GM12878 (cell line): ENCODE results near the gene TEX50. TPM values are rescaled to one million over a fixed set of nuclear protein-coding genes. Genes with fewer than 3 reads are reported as not detected.
A peak's percentile ranks its signal among the peaks of the same experiment; 100 is the strongest.

Source experiments
- ATAC-seq: fragments of 200-7000 bp; cut with Tn5 transposase; 3 replicates; pipeline ENCODE4 v1.9.1; 2020; ENCODE audit warnings: mild to moderate bottlenecking, moderate library complexity
- BruUV-seq: library from RNA; stranded (reverse); fragments of 400-500 nt; replicated peaks from 2 replicates; lab custom pipeline; 2021; lab: Mats Ljungman, UMichigan
- CTCF ChIA-PET: fragments of 300-600 bp; sonication (Branson Sonifier 250); formaldehyde crosslinking; extraction: SDS; loops from one replicate; lab custom pipeline; 2021; ENCODE audit warnings: inconsistent platforms; lab: Yijun Ruan, JAX
- POLR2A ChIA-PET: fragments of 350-600 bp; formaldehyde crosslinking; extraction: SDS; loops from one replicate; lab custom pipeline; 2021; ENCODE audit warnings: inconsistent platforms; lab: Charles Lee
- RAD21 ChIA-PET: fragments of 300-600 bp; sonication (Branson Sonifier 250); formaldehyde crosslinking; loops from one replicate; lab custom pipeline; 2023; ENCODE audit warnings: antibody characterized with exemption; ENCODE audit not compliant: unreplicated experiment; lab: Charles Lee
- SMC1A ChIA-PET: fragments of 300-600 bp; sonication (Branson Sonifier 250); formaldehyde crosslinking; loops from one replicate; lab custom pipeline; 2023; ENCODE audit not compliant: unreplicated experiment, uncharacterized antibody; lab: Charles Lee
- DNase-seq: peaks from one replicate; pipeline ENCODE4 v3.0.0-alpha.2; 2011; ENCODE audit warnings: low read depth, low spot score
- FAIRE-seq: peaks from 3 replicates; lab custom pipeline; 2011; peaks lifted over from hg19 to GRCh38; lab: Jason Lieb, UNC
- H2AFZ ChIP-seq: 2 replicates; pipeline ENCODE4 v1.6.0; 2011; ENCODE audit warnings: low read depth, low read length, control low read depth; ENCODE audit not compliant: control insufficient read depth
- H3K27ac ChIP-seq: 2 replicates; pipeline ENCODE4 v1.5.1; 2011; ENCODE audit warnings: control low read depth; ENCODE audit not compliant: control insufficient read depth, insufficient read depth
- H3K27me3 ChIP-seq, 2 experiments: replicated peaks in 1 of 2; 2 replicates each; pipeline versions ENCODE4 v1.6.0 to v1.6.1; 2011; ENCODE audit warnings: low read length in 1 of 2; ENCODE audit not compliant: control insufficient read depth in 2 of 2, insufficient read depth in 2 of 2
- H3K36me3 ChIP-seq, 2 experiments: 2 replicates each; pipeline ENCODE4 v1.5.1; 2011; ENCODE audit warnings: low read length in 1 of 2; ENCODE audit not compliant: control insufficient read depth in 2 of 2, insufficient read depth in 2 of 2
- H3K4me1 ChIP-seq: 2 replicates; pipeline ENCODE4 v1.6.1; 2011; ENCODE audit warnings: mild to moderate bottlenecking, low read length, moderate library complexity, mixed read lengths; ENCODE audit not compliant: control insufficient read depth, insufficient read depth
- H3K4me2 ChIP-seq: 2 replicates; pipeline ENCODE4 v1.6.0; 2011; ENCODE audit warnings: control low read depth; ENCODE audit not compliant: control insufficient read depth, insufficient read depth
- H3K4me3 ChIP-seq: fragments of 200-600 bp; sonication (generic); 2 replicates; pipeline ENCODE4 v1.5.1; 2016
- H3K79me2 ChIP-seq: 2 replicates; pipeline ENCODE4 v1.6.0; 2011; ENCODE audit warnings: low read length; ENCODE audit not compliant: control insufficient read depth, insufficient read depth
- H3K9ac ChIP-seq: 2 replicates; pipeline ENCODE4 v1.8.0; 2011; ENCODE audit warnings: low read length, control low read depth, mixed read lengths; ENCODE audit not compliant: control insufficient read depth, insufficient read depth
- H3K9me3 ChIP-seq: replicated peaks from 3 replicates; pipeline ENCODE4 v1.5.1; 2011; ENCODE audit warnings: mild to moderate bottlenecking, low read length; ENCODE audit not compliant: control insufficient read depth, insufficient read depth
- H4K20me1 ChIP-seq: 2 replicates; pipeline ENCODE4 v1.6.0; 2011; ENCODE audit not compliant: control insufficient read depth, insufficient read depth
- BACH1 ChIP-seq: fragments of 450-650 bp; IDR thresholded peaks from 2 replicates; pipeline ENCODE4 v1.6.1; 2017; ENCODE audit warnings: mild to moderate bottlenecking, borderline replicate concordance
- GABPA ChIP-seq: IDR thresholded peaks from 2 replicates; pipeline ENCODE4 v1.6.1; 2014; ENCODE audit warnings: antibody characterized with exemption, low read depth, mild to moderate bottlenecking, inconsistent platforms
- MEF2B ChIP-seq: fragments of 450-650 bp; IDR thresholded peaks from 2 replicates; pipeline ENCODE4 v1.6.1; 2018; ENCODE audit warnings: mild to moderate bottlenecking, moderate library complexity; ENCODE audit not compliant: partially characterized antibody, poor library complexity, severe bottlenecking
- NRF1 ChIP-seq: conservative IDR thresholded peaks from 2 replicates; pipeline ENCODE4 v1.6.1; 2011; ENCODE audit warnings: mild to moderate bottlenecking, low read depth, low read length, improper control_type of control experiment
- POLR2A ChIP-seq: IDR thresholded peaks from 2 replicates; pipeline ENCODE4 v1.6.1; 2011; ENCODE audit warnings: low read depth, mild to moderate bottlenecking, low read length
- RUNX3 ChIP-seq: IDR thresholded peaks from 2 replicates; pipeline ENCODE4 v1.6.1; 2012; ENCODE audit warnings: low read length, inconsistent platforms
- ZNF217 ChIP-seq: fragments of 450-650 bp; IDR thresholded peaks from 2 replicates; pipeline ENCODE4 v1.6.1; 2017; ENCODE audit warnings: antibody characterized with exemption, mild to moderate bottlenecking
- ZNF274 ChIP-seq: IDR thresholded peaks from one replicate; pipeline ENCODE4 v1.8.0; 2011; ENCODE audit not compliant: insufficient read length, insufficient read depth
- WGBS: methylation state at CpG from one replicate; pipeline ENCODE4 v1.1.6; 2016; ENCODE audit warnings: low lambda C conversion rate; ENCODE audit not compliant: insufficient replicate concordance, insufficient coverage; ENCODE audit errors: missing lambda C conversion rate; 5-methylcytosine and 5-hydroxymethylcytosine counted together
- in situ Hi-C: fragments of 300-500 bp; cut with MboI; formaldehyde crosslinking; loops from 9 replicates; pipeline ENCODE4 v1.14.3; 2018; ENCODE audit warnings: mixed read lengths
- intact Hi-C: fragments of 100-400 bp; cut with micrococcal nuclease; formaldehyde crosslinking; loops from one replicate; pipeline ENCODE4 v1.14.2; 2022; ENCODE audit not compliant: unreplicated experiment
- polyA plus RNA-seq, 11 experiments: library from polyadenylated mRNA; depleted of rRNA in 4 of 11; unstranded in 6 of 11; stranded (reverse) in 5 of 11; fragments of >200 nt; fragmentation: Nextera tagmentation in 4 of 11; fragmentation: Illumina TruSeq in 1 of 11; extraction: Ambion mirVana in 4 of 11; extraction: Trizol in 1 of 11; gene quantifications; 1 replicate in 1 of 11; 2 replicates in 10 of 11; pipeline versions ENCODE4 v1.2.1 to v1.2.3, GENCODE V29; 2011 to 2016; ENCODE audit warnings: inconsistent platforms in 2 of 11, missing spikeins in 2 of 11, low read depth in 1 of 11
- total RNA-seq, 4 experiments: library from RNA; depleted of rRNA in 3 of 4; stranded (reverse); fragments of >200 nt in 3 of 4; fragmentation: Illumina TruSeq in 1 of 4; extraction: Trizol in 1 of 4; gene quantifications; 2 replicates each; pipeline versions ENCODE4 v1.2.1 to v1.2.3, GENCODE V29; 2013 to 2021
- TF ChIP-seq, protein P1 (sequence below): fragments of 450-650 bp; IDR thresholded peaks from 2 replicates; pipeline ENCODE4 v1.6.1; 2016; ENCODE audit warnings: mild to moderate bottlenecking
- TF ChIP-seq, protein P2 (sequence below): IDR thresholded peaks from 2 replicates; pipeline ENCODE4 v1.6.1; 2011; ENCODE audit warnings: borderline replicate concordance, low read depth, mild to moderate bottlenecking, moderate library complexity, mixed read lengths, low read length; ENCODE audit not compliant: insufficient read depth; ENCODE audit errors: extremely low read length

Gene TEX50
- total and polyA plus RNA-seq, 10 of the 15 experiments (the other 5 are each of a cell fraction or from before 2014, with no cell fraction given) = not detected

DNA sequence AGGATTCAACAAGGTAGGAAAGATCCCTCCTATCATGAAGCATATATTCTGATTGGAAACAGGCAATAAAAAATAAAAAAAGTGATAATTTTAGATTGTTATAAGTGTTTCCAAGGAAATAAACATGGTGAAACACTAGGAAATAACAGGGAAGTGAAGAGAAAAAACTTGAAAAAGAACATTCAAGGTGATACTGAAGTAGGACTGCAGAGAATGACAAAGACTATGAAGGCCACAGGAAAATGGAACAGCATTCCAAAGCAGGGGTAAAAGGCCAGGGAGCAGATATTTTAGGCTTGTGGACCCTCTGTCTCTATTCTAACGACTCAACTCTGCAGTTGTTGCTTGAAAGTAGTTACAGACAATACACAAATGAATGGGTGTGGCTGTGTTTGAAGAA is 26.6 kb downstream of the TEX50 start:
- Histone ChIP-seq H3K9ac (no peak overlapping the region), H3K27ac (no peak overlapping the region), H2AFZ (no peak overlapping the region), H4K20me1 (no peaks in the 10 kb centered on the region), H3K27me3 (no peaks in the 10 kb centered on the region), H3K4me1 (no peaks in the 10 kb centered on the region), H3K4me3 (no peak overlapping the region), H3K79me2 (no peaks in the 10 kb centered on the region), H3K36me3 (no peaks in the 10 kb centered on the region), H3K4me2 (no peak overlapping the region), H3K9me3 (no peaks in the 10 kb centered on the region)
- in situ Hi-C loops = no loop called here
- FAIRE-seq = peak; percentile 7
- intact Hi-C loops = no loop called here
- ChIA-PET SMC1A (no interaction called here), POLR2A (no interaction called here), CTCF (no interaction called here), RAD21 (no interaction called here)
- 0% methylated on average over 1 of the region's 1 CpG for WGBS
- TF ChIP-seq, protein P1, sequence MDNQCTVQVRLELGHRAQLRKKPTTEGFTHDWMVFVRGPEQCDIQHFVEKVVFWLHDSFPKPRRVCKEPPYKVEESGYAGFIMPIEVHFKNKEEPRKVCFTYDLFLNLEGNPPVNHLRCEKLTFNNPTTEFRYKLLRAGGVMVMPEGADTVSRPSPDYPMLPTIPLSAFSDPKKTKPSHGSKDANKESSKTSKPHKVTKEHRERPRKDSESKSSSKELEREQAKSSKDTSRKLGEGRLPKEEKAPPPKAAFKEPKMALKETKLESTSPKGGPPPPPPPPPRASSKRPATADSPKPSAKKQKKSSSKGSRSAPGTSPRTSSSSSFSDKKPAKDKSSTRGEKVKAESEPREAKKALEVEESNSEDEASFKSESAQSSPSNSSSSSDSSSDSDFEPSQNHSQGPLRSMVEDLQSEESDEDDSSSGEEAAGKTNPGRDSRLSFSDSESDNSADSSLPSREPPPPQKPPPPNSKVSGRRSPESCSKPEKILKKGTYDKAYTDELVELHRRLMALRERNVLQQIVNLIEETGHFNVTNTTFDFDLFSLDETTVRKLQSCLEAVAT = no peak
- no peak for TF ChIP-seq BACH1
- no peak for TF ChIP-seq NRF1
- TF ChIP-seq MEF2B = no peak
- TF ChIP-seq POLR2A = no peak
- no peak for TF ChIP-seq ZNF274
- ATAC-seq = no peak
- no TSS peak for BruUV-seq
- no peak for DNase-seq

DNA sequence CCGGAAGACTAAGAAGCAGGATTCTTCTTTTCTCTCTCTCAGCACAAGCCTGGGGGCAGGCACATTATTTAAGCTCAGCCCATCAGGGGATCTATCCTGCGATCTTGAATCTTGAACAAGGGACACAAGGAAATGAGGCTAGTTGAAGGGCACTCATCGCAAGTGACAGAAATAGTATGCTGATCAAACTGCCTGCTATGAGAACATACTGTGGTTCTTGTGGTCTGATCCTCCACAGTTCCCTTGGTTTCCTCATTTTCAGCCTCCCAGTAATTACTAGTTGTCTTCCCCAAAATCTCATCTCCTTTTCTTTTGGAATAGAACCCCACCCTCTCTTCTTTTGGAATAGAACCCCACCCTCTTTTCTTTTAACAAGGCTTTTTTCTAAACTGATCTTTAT is 28.0 kb downstream of the TEX50 start:
- no peaks in the 10 kb centered on the region for H3K9me3 ChIP-seq
- ChIA-PET POLR2A (no interaction called here), SMC1A (no interaction called here), RAD21 (no interaction called here), CTCF (no interaction called here)
- no peak overlapping the region for H3K9ac ChIP-seq
- H3K27me3 ChIP-seq = no peaks in the 10 kb centered on the region
- H4K20me1 ChIP-seq = no peaks in the 10 kb centered on the region
- intact Hi-C loops (no loop called here), in situ Hi-C loops (no loop called here)
- H3K27ac ChIP-seq = no peak overlapping the region
- BruUV-seq = no TSS peak
- no peak overlapping the region for H2AFZ ChIP-seq
- no peak overlapping the region for H3K4me2 ChIP-seq
- H3K4me3 ChIP-seq = no peak overlapping the region
- TF ChIP-seq GABPA (no peak), RUNX3 (no peak), NRF1 (no peak), ZNF217 (no peak)
- TF ChIP-seq, protein P2, sequence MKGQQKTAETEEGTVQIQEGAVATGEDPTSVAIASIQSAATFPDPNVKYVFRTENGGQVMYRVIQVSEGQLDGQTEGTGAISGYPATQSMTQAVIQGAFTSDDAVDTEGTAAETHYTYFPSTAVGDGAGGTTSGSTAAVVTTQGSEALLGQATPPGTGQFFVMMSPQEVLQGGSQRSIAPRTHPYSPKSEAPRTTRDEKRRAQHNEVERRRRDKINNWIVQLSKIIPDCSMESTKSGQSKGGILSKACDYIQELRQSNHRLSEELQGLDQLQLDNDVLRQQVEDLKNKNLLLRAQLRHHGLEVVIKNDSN = no peak
- H3K36me3 ChIP-seq = no peaks in the 10 kb centered on the region
- DNase-seq (no peak), ATAC-seq (no peak), FAIRE-seq (no peak)
- 36% methylated on average over 3 of the region's 3 CpGs for WGBS
- H3K4me1 ChIP-seq = no peaks in the 10 kb centered on the region
- H3K79me2 ChIP-seq = no peaks in the 10 kb centered on the region
